GM12892 (cell line): ENCODE measurements around the gene STEAP4.

Source experiments
- POLR2A ChIP-seq: IDR thresholded peaks from 2 replicates; pipeline ENCODE4 v1.6.1; 2011; ENCODE audit warnings: low read depth, low read length, control low read depth
- POLR2AphosphoS5 ChIP-seq: IDR thresholded peaks from 2 replicates; pipeline ENCODE4 v1.6.1; 2011; ENCODE audit warnings: low read depth, low read length, control low read depth

GRCh38 chr7:88321694-88322093 is 15.0 kb upstream of the STEAP4 start:
- TF ChIP-seq POLR2A (no peak), POLR2AphosphoS5 (no peak)
